GM18907 (cell line): ENCODE data around the gene CHAF1B.
A peak's percentile ranks its signal among the peaks of the same experiment; 100 is the strongest.
"Not testable (repeated sequence)": the region's sequence is repeated elsewhere in the genome, so short reads cannot be mapped to it uniquely, and the experiment has no call there.

Experiments
- ATAC-seq: cut with Tn5 transposase; IDR thresholded peaks from one replicate; pipeline ENCODE4 v1.9.1; 2021; ENCODE audit warnings: mild to moderate bottlenecking, moderate library complexity; ENCODE audit not compliant: unreplicated experiment

Gene CHAF1B

GRCh38 chr21:36385233-36386030 is at the start of gene CHAF1B:
CHAF1B (plus strand) TSS chr21:36385392; CDS start chr21:36386137, 745 bp downstream.
- ATAC-seq: peak; percentile 83

GRCh38 chr21:36337099-36337509 is 48.1 kb upstream of the CHAF1B start:
- ATAC-seq: no peak

- no peak for ATAC-seq
Observed at GRCh38 chr21:36338975-36339374, 46.2 kb upstream of the CHAF1B start.

GRCh38 chr21:36342581-36342980 is 42.6 kb upstream of the CHAF1B start:
- ATAC-seq: not testable (repeated sequence)

GRCh38 chr21:36344931-36345330 is 40.3 kb upstream of the CHAF1B start:
- ATAC-seq: no peak

- no peak for ATAC-seq
Observed at GRCh38 chr21:36347278-36347961, 37.8 kb upstream of the CHAF1B start.

- ATAC-seq: no peak
Observed at GRCh38 chr21:36347962-36348328, 37.2 kb upstream of the CHAF1B start.

GRCh38 chr21:36349315-36349714 is 35.9 kb upstream of the CHAF1B start:
- ATAC-seq: no peak

- ATAC-seq: no peak
Observed at GRCh38 chr21:36350282-36350910, 34.8 kb upstream of the CHAF1B start.

GRCh38 chr21:36354918-36355680 is 30.1 kb upstream of the CHAF1B start:
- ATAC-seq: no peak

- no peak for ATAC-seq
Observed at GRCh38 chr21:36355868-36356267, 29.3 kb upstream of the CHAF1B start.

GRCh38 chr21:36359185-36359584 is 26.0 kb upstream of the CHAF1B start:
- ATAC-seq: no peak

GRCh38 chr21:36369064-36369685 is 16.0 kb upstream of the CHAF1B start:
- no peak for ATAC-seq

- no peak for ATAC-seq
Observed at GRCh38 chr21:36375994-36376393, 9.2 kb upstream of the CHAF1B start.

GRCh38 chr21:36377391-36377842 is 7.8 kb upstream of the CHAF1B start:
- ATAC-seq: no peak

- ATAC-seq: no peak
Observed at GRCh38 chr21:36379251-36379650, 5.9 kb upstream of the CHAF1B start.

GRCh38 chr21:36381841-36382589 is 3.2 kb upstream of the CHAF1B start:
- ATAC-seq: no peak

DNA sequence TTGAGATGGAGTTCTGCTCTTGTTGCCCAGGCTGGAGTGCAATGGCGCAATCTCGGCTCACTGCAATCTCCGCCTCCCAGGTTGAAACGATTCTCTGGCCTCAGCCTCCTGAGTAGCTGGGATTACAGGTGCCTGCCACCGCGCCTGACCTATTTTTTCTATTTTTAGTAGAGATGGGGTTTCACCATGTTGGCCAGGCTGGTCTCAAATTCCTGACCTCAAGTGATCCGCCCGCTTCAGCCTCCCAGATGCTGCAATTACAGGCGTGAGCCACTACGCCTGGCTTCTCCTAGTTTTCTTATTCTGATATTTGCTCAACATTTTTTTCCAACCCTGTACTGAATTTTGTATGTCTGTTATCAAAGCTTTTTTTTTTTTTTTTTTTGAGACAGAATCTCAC is 2.5 kb upstream of the CHAF1B start:
- not testable (repeated sequence) for ATAC-seq

DNA sequence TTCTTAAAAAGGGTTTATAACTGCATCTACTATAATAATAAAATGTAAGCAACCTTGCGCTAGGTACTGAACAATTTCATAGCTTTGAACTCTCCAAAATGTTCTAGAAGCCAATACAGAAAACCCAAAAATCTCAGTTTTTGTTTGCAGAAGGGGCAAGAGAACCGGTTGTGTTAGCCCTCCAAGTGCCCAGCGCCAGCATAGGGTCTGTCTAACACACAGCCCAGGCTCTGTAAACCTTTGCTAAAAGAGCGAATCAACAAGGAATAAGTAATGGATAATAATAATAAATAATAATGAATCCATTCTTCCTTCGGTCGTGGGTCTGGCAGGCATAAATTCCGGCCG is 333 bp upstream of the CHAF1B start:
- peak; percentile 17 for ATAC-seq

DNA sequence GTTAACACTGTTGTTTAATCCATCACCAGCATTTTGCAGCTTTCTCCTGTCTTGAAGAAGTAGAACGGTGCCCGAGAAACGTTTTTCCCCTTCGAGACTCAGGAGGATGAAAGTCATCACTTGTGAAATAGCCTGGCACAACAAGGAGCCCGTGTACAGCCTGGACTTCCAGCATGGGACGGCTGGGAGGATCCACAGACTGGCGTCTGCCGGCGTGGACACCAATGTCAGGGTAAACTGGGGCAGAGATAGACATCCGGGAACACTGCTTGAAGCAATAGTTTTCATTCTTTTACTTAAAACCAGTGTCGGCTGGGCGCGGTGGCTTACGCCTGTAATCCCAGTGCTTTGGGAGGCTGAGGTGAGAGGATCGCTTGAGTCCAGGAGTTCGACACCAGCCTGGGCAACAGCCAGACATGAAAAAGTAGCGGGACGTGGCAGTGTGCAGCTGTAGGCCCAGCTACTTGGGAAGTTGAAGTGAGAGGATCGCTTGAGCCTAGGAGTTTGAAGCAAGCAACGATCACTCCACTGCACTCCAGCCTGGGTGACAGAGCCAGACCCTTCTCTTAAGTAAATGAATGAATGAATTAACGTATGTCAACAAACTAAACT is 945 bp downstream of the CHAF1B start:
- ATAC-seq: no peak
